CD14-positive monocyte (primary cell): ENCODE data around the gene KDM6A. TPM values are rescaled to one million over a fixed set of nuclear protein-coding genes. Genes with fewer than 3 reads are reported as not detected.
A peak's percentile ranks its signal among the peaks of the same experiment; 100 is the strongest.

Experiments used
- DNase-seq, 3 donors: peaks; one replicate each; pipeline ENCODE4 v3.0.0-alpha.2; 2011 to 2022
- H2AFZ ChIP-seq: 2 replicates; pipeline ENCODE4 v1.6.0; 2012; ENCODE audit warnings: mild to moderate bottlenecking, low read depth, low read length, inconsistent platforms; ENCODE audit not compliant: insufficient read depth, poor library complexity, severe bottlenecking
- H3K27ac ChIP-seq, 2 donors: 1 replicate in 1 of 2; 2 replicates in 1 of 2; pipeline ENCODE4 v1.5.1; 2012 to 2013; ENCODE audit warnings: low read length in 2 of 2, control low read depth in 1 of 2, inconsistent platforms in 1 of 2, low read depth in 1 of 2, mild to moderate bottlenecking in 1 of 2
- H3K27me3 ChIP-seq, 2 donors: one replicate each; pipeline versions ENCODE4 v1.6.0 to v1.6.1; 2011 to 2013; ENCODE audit warnings: low read length in 2 of 2; ENCODE audit not compliant: control insufficient read depth in 2 of 2, insufficient read depth in 2 of 2
- H3K36me3 ChIP-seq, 2 donors: replicated peaks in 1 of 2; 1 replicate in 1 of 2; 2 replicates in 1 of 2; pipeline versions ENCODE4 v1.5.1 to v1.6.1; 2012 to 2013; ENCODE audit warnings: low read length in 2 of 2, control low read depth in 1 of 2, inconsistent platforms in 1 of 2, mild to moderate bottlenecking in 1 of 2; ENCODE audit not compliant: insufficient read depth in 2 of 2, control insufficient read depth in 1 of 2
- H3K4me1 ChIP-seq, 2 donors: 1 replicate in 1 of 2; 2 replicates in 1 of 2; pipeline versions ENCODE4 v1.5.1 to v1.6.1; 2012 to 2013; ENCODE audit warnings: low read length in 2 of 2, control low read depth in 1 of 2, inconsistent platforms in 1 of 2, mild to moderate bottlenecking in 1 of 2, moderate library complexity in 1 of 2; ENCODE audit not compliant: insufficient read depth in 2 of 2, control insufficient read depth in 1 of 2
- H3K4me2 ChIP-seq: replicated peaks from 2 replicates; pipeline ENCODE3; 2012; ENCODE audit warnings: low read length, moderate library complexity, mild to moderate bottlenecking; ENCODE audit not compliant: poor library complexity, severe bottlenecking; ENCODE audit errors: extremely low read depth
- H3K4me3 ChIP-seq, 3 experiments: fragments of 200-600 bp in 1 of 3; sonication (generic) in 1 of 3; replicated peaks in 1 of 3; 1 replicate in 2 of 3; 2 replicates in 1 of 3; pipeline ENCODE4 v1.5.1; 2011 to 2013; ENCODE audit warnings: low read length in 3 of 3, mild to moderate bottlenecking in 3 of 3, control low read depth in 2 of 3, low read depth in 2 of 3, inconsistent platforms in 1 of 3, moderate library complexity in 1 of 3
- H3K79me2 ChIP-seq: 2 replicates; pipeline ENCODE4 v1.6.0; 2012; ENCODE audit warnings: mild to moderate bottlenecking, control low read depth, inconsistent platforms, low read length, moderate library complexity; ENCODE audit not compliant: insufficient read depth
- H3K9ac ChIP-seq: 2 replicates; pipeline ENCODE4 v1.6.0; 2017; ENCODE audit warnings: low read length, mild to moderate bottlenecking; ENCODE audit not compliant: insufficient read depth, poor library complexity, severe bottlenecking
- H3K9me3 ChIP-seq, 2 donors: replicated peaks in 1 of 2; 1 replicate in 1 of 2; 2 replicates in 1 of 2; pipeline versions ENCODE4 v1.5.1 to v1.6.1; 2012 to 2013; ENCODE audit warnings: low read length in 2 of 2, control low read depth in 1 of 2; ENCODE audit not compliant: control insufficient read depth in 1 of 2, insufficient read depth in 1 of 2
- H4K20me1 ChIP-seq: 2 replicates; pipeline ENCODE4 v1.6.0; 2012; ENCODE audit warnings: mild to moderate bottlenecking, low read length, control low read depth, moderate library complexity; ENCODE audit not compliant: insufficient read depth
- H3K27ac Mint-ChIP-seq, 7 donors: one replicate each; pipeline ENCODE4 v1.8.0; 2020; ENCODE audit warnings: mild to moderate bottlenecking in 7 of 7, mixed read lengths in 7 of 7, moderate library complexity in 6 of 7, inconsistent platforms in 2 of 7
- H3K27me3 Mint-ChIP-seq, 3 donors: one replicate each; pipeline ENCODE4 v1.8.0; 2021 to 2022; ENCODE audit warnings: low read depth in 3 of 3, mild to moderate bottlenecking in 3 of 3, mixed read lengths in 3 of 3, moderate library complexity in 3 of 3, inconsistent platforms in 1 of 3
- H3K36me3 Mint-ChIP-seq, 2 donors: one replicate each; pipeline ENCODE4 v1.8.0; 2020; ENCODE audit warnings: mixed read lengths in 2 of 2, inconsistent platforms in 1 of 2, mild to moderate bottlenecking in 1 of 2
- H3K4me1 Mint-ChIP-seq: one replicate; pipeline ENCODE4 v1.8.0; 2020; ENCODE audit warnings: mild to moderate bottlenecking, mixed read lengths
- H3K4me3 Mint-ChIP-seq, 2 donors: one replicate each; pipeline ENCODE4 v1.8.0; 2020; ENCODE audit warnings: mild to moderate bottlenecking in 2 of 2, mixed read lengths in 2 of 2, moderate library complexity in 1 of 2
- H3K9me3 Mint-ChIP-seq, 7 donors: one replicate each; pipeline ENCODE4 v1.8.0; 2020 to 2022; ENCODE audit warnings: mixed read lengths in 7 of 7, mild to moderate bottlenecking in 6 of 7, moderate library complexity in 6 of 7, inconsistent platforms in 2 of 7
- WGBS: methylation state at CpG from one replicate; pipeline ENCODE4 v1.1.5; 2013; ENCODE audit warnings: missing lambda C conversion rate; ENCODE audit not compliant: insufficient coverage; 5-methylcytosine and 5-hydroxymethylcytosine counted together
- intact Hi-C, 2 donors: fragments of 100-400 bp; cut with micrococcal nuclease; formaldehyde crosslinking; loops; one replicate each; pipeline versions ENCODE4 v1.15.0 to v1.15.1; 2023
- polyA plus RNA-seq, 3 donors: library from polyadenylated mRNA; depleted of rRNA in 1 of 3; unstranded in 2 of 3; stranded (reverse) in 1 of 3; fragments of 300-500 nt in 2 of 3; fragments of >200 nt in 1 of 3; fragmentation: Illumina TruSeq in 2 of 3; gene quantifications; 1 replicate in 2 of 3; 2 replicates in 1 of 3; pipeline ENCODE4 v1.2.3, GENCODE V29; 2012 to 2021
- TF ChIP-seq, protein P1 (sequence below): fragments of 200-600 bp; IDR thresholded peaks from one replicate; pipeline ENCODE4 v1.8.0; 2022; ENCODE audit warnings: antibody characterized with exemption, mild to moderate bottlenecking

KDM6A gene
- polyA plus RNA-seq, 3 donors: 7.6 to 35.0 (median 13.8) TPM

DNA sequence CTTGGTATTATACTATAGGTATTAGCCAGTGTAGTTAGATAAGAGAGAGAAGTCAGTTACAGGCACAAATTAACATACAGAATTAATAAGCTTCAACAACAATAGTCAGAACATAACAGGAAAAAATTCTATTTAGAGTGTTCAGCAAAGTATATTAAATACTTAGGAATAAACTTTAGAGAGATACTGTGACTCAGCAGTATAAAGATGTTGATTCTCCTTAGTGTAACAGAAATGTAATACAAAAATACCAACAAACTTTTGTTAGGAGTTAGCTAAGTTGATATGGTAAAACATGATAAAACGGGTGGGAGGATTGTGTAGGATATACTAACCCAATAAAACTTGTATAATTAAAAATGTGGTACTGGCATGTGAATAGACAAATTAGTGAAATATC lies 173.4 kb downstream of the KDM6A start:
- Histone ChIP-seq H3K27ac (no peak overlapping the region), H3K79me2 (peaks cover 12% of the 10 kb centered on the region), H3K9ac (no peak overlapping the region), H2AFZ (no peak overlapping the region), H3K27me3 (no peaks in the 10 kb centered on the region), H3K9me3 (no peaks in the 10 kb centered on the region), H3K4me3 (no peak overlapping the region), H4K20me1 (peaks cover 65% of the 10 kb centered on the region), H3K36me3 (peaks cover 0 to 27% of the 10 kb centered on the region in 2 donors), H3K4me1 (no peaks in the 10 kb centered on the region), H3K4me2 (no peak overlapping the region)
- Mint-ChIP-seq H3K4me3 (no peak overlapping the region), H3K36me3 (peaks cover 2 to 25% of the 10 kb centered on the region in 2 donors), H3K9me3 (peaks cover 0 to 1% (median 0%) of the 10 kb centered on the region in 7 donors), H3K27me3 (peaks cover 0 to 2% (median 0%) of the 10 kb centered on the region in 3 donors), H3K4me1 (no peaks in the 10 kb centered on the region), H3K27ac (no peak overlapping the region)
- DNase-seq: no peak
- TF ChIP-seq, protein P1, sequence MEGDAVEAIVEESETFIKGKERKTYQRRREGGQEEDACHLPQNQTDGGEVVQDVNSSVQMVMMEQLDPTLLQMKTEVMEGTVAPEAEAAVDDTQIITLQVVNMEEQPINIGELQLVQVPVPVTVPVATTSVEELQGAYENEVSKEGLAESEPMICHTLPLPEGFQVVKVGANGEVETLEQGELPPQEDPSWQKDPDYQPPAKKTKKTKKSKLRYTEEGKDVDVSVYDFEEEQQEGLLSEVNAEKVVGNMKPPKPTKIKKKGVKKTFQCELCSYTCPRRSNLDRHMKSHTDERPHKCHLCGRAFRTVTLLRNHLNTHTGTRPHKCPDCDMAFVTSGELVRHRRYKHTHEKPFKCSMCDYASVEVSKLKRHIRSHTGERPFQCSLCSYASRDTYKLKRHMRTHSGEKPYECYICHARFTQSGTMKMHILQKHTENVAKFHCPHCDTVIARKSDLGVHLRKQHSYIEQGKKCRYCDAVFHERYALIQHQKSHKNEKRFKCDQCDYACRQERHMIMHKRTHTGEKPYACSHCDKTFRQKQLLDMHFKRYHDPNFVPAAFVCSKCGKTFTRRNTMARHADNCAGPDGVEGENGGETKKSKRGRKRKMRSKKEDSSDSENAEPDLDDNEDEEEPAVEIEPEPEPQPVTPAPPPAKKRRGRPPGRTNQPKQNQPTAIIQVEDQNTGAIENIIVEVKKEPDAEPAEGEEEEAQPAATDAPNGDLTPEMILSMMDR: no peak
- no CpG with 5 or more reads among the region's 1 CpG for WGBS
- intact Hi-C loops: no loop called here

DNA sequence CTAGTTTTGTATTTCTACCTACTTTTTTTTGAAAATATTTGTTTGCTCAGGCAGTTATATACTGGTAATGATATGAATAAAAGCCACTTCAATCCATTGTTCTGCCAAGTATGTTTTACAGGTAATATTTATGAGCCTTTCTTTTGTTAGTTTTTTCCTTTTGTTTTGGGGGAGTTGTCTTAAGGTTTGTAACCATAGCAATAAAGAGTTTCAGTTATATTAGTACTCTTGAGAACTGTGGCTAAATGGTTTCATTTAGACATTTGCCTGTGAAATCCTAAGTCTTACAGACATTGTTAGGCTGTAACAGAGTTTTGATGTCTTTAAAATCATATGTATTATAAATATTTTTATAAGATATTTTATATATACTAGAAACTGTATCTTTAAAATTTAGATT lies 177.6 kb downstream of the KDM6A start:
- Histone ChIP-seq H3K9me3 (no peaks in the 10 kb centered on the region), H3K79me2 (peaks cover 7% of the 10 kb centered on the region), H3K4me3 (no peak overlapping the region), H4K20me1 (peaks cover 62% of the 10 kb centered on the region), H3K27me3 (no peaks in the 10 kb centered on the region), H3K27ac (no peak overlapping the region), H3K4me2 (no peak overlapping the region), H2AFZ (no peak overlapping the region), H3K4me1 (no peaks in the 10 kb centered on the region), H3K36me3 (peaks cover 0 to 62% of the 10 kb centered on the region in 2 donors), H3K9ac (no peak overlapping the region)
- H3K4me1 Mint-ChIP-seq: no peaks in the 10 kb centered on the region
- TF ChIP-seq, protein P1: no peak
- intact Hi-C loops: no loop called here
- H3K27me3 Mint-ChIP-seq: no peaks in the 10 kb centered on the region
- no peak for DNase-seq
- H3K4me3 Mint-ChIP-seq: no peak overlapping the region
- peak overlapping the region in 2 of 7 donors; percentile 23 to 31 for H3K27ac Mint-ChIP-seq
- H3K9me3 Mint-ChIP-seq: no peaks in the 10 kb centered on the region
- H3K36me3 Mint-ChIP-seq: peaks cover 9 to 37% of the 10 kb centered on the region in 2 donors
